SHP77 (cell line): ENCODE data around the gene PCSK6.
"Not testable (repeated sequence)": the region's sequence is repeated elsewhere in the genome, so short reads cannot be mapped to it uniquely, and the experiment has no call there.

Experiments
- DNase-seq, 2 experiments: peaks; one replicate each; lab custom pipeline; 2025; lab: John Stamatoyannopoulos, UW

The PCSK6 gene

GRCh38 chr15:101461097-101461496, 28.4 kb downstream of the PCSK6 start:
- no peak for DNase-seq

- no peak for DNase-seq
These were observed 29.8 kb downstream of the PCSK6 start for GRCh38 chr15:101459579-101460300.

GRCh38 chr15:101458908-101459578, 30.5 kb downstream of the PCSK6 start:
- DNase-seq: no peak

- DNase-seq: no peak
These were observed 31.2 kb downstream of the PCSK6 start for GRCh38 chr15:101458158-101458900.

GRCh38 chr15:101457696-101458095, 31.8 kb downstream of the PCSK6 start:
- DNase-seq: no peak

- DNase-seq: no peak
These were observed 33.3 kb downstream of the PCSK6 start for GRCh38 chr15:101456057-101456739.

GRCh38 chr15:101455291-101456025, 34.0 kb downstream of the PCSK6 start:
- DNase-seq: no peak

GRCh38 chr15:101454781-101455180, 34.7 kb downstream of the PCSK6 start:
- not testable (repeated sequence) for DNase-seq

GRCh38 chr15:101454365-101454764, 35.1 kb downstream of the PCSK6 start:
- no peak for DNase-seq

GRCh38 chr15:101453123-101454120, 36.1 kb downstream of the PCSK6 start:
- DNase-seq: no peak

- DNase-seq: no peak
These were observed 36.9 kb downstream of the PCSK6 start for GRCh38 chr15:101452572-101452971.

- no peak for DNase-seq
These were observed 37.7 kb downstream of the PCSK6 start for GRCh38 chr15:101451846-101452245.

- no peak for DNase-seq
These were observed 38.2 kb downstream of the PCSK6 start for GRCh38 chr15:101451266-101451799.

GRCh38 chr15:101450403-101451265, 38.9 kb downstream of the PCSK6 start:
- DNase-seq: no peak

GRCh38 chr15:101449471-101450402, 39.8 kb downstream of the PCSK6 start:
- DNase-seq: no peak

GRCh38 chr15:101448336-101448735, 41.2 kb downstream of the PCSK6 start:
- no peak for DNase-seq

GRCh38 chr15:101447561-101448071, 41.9 kb downstream of the PCSK6 start:
- DNase-seq: no peak

GRCh38 chr15:101447168-101447533, 42.4 kb downstream of the PCSK6 start:
- no peak for DNase-seq
